T1000 (cell line): ENCODE data around the gene ERI3.

Experiments used
- DNase-seq: peaks from one replicate; lab custom pipeline; 2025; ENCODE audit warnings: mixed read lengths; lab: John Stamatoyannopoulos, UW

Gene ERI3

GRCh38 chr1:44348061-44348485, 7.0 kb downstream of the ERI3 start:
- DNase-seq = no peak

- DNase-seq = no peak
Measured at GRCh38 chr1:44347280-44347679, 7.8 kb downstream of the ERI3 start.

GRCh38 chr1:44346878-44347277, 8.2 kb downstream of the ERI3 start:
- DNase-seq = no peak

DNA sequence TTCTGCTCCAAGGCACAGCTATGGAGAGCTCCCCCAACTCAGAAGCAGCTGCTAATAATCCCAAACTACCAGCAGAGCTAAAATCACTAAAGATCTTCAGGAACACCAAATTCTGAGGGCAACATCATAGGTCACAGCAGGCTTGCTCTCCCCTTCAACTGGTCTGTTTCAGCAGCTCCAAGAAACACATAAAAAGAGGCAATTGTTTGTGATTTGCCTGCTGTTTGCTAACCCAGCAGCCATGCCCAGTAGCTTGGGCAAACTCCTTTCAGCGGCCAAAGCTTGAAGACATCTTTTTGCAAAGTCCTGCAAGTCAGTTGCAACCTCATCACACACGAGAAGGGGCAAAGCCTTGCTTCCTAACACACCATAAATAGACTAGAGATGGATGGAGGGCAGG, 8.9 kb downstream of the ERI3 start:
- DNase-seq = no peak

- no peak for DNase-seq
Measured at GRCh38 chr1:44345187-44345775, 9.8 kb downstream of the ERI3 start.

GRCh38 chr1:44339731-44340130, 15.3 kb downstream of the ERI3 start:
- no peak for DNase-seq

DNA sequence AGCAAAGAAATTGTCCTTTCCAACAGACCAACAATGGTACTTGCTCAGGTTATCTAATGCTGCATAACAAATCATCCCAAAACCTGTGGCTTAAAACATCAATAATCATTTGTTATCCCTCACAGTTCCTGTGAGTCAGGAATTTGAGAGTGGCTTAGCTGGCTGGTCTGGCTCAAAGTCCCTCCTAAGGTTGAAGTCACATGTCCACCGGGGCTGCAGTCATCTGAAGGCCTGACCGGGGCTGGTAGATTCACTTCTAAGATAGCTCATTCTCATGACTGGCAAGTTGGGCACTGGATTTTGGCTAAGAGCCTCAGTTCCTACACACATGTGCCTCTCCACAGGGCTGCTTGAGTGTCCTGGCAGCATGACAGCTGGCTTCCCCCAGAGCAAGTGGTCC, 16.9 kb downstream of the ERI3 start:
- no peak for DNase-seq

GRCh38 chr1:44336668-44337067, 18.4 kb downstream of the ERI3 start:
- DNase-seq = no peak

DNA sequence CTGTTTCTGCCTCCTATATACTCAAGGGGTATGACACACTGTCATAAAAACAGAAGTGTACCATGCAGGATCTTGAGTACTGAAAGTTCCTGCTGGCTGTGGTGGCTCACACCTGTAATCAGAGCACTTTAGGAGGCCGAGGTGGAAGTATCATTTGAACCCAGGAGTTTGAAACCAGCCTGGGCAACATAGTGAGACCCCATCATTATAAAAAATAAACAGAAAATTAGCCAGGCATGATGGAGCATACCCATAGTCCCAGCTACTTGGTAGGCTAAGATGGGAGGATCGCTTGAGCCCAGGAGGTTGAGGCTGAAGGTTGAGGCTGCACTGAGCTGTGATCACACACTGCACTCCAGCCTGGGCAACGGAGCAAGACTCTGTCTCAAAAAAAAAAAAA, 20.1 kb downstream of the ERI3 start:
- no peak for DNase-seq

DNA sequence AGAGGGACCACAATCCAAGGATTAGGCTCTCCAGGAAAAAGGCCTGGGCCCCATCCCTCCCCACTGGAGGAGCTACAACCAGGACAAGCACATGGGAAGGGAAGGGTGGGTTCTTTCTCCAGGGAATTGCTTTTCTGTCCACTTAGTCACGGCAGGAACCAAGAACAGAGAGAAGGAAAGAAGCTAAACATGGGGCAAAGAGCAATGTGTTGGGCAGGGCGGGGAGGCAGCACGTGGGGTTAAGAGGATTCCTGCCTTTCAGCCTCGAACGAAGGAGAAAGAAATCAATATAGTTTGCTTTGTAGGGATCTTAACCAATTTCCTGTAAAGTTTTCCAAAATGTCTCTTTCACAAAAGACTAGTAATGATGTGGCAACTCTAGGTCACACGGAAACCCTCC, 21.7 kb downstream of the ERI3 start:
- no peak for DNase-seq

DNA sequence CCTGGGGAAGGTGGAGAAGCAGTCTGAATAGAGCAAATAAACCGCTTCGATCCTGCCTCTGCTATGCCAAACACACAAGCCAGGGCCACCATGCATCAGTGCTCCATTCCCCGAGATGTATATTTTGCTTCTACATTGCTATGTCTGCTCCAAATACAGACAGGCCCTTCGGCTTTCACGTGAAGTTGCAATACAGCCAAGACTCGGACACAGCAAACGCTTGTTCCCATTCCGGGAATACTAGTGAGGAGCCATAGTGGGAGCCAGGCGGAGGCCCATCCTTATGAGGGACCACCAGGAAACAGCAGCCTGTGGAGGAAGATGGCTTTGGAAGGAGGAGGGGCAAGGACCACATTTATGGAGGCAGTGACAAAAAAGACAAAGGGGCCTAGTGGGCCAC, 22.6 kb downstream of the ERI3 start:
- DNase-seq = no peak

DNA sequence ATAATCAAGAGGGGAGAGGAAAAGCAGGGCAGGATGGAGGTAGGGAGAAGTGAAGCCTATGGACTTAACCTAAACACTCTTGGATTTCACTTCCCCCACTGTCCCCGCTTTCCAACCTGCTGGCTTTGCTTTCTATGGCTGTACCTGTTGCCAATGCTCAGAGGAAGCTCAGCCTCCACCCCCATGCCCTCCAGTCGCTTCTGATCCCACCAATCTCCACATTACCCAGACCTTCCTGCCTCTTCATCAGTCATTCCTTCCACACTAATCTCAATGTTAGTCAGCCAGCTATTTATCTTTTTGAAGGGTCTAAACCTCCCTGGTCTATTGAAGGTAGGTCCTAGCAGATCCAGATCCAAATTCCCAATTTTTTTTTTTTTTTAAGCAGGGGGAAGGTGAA, 24.1 kb downstream of the ERI3 start:
- DNase-seq = no peak

GRCh38 chr1:44328671-44329416, 26.2 kb downstream of the ERI3 start:
- no peak for DNase-seq

DNA sequence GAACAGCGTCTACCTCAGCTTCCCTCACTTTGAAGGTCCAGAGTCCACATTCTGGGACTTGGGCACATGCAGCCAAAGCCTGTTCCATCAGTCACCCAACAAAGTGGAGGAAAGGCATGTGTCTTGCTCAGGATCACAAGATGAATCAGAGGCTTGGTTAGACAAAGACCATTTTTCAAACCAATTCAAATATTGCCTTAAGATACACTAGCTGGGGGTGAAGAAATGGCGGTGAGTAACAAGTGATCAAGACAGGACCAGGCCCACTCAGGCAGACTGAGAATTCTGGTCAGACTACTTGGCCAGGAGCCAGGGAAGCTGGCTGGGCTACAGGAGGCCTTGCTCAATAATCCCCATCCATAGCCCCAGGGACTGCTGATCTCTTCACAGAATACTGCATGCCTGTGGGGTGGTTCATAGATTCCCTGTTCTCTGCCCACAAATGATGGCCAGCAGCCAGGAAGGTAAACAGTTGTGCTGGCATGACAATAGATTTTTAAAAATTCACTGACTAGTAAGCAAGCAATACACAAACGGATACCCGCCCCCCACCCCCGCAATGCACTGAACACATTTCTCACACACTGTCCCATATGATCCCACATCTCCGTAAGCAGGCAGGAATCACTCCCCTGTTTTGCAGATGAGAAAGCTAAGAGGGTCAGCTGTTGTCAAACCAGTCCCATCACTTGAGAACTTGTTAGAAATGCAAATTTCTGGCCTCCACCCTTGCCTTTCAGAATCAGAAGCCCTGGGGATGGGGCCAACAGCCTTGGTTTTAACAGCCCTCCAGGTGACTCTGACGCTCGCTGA, 27.2 kb downstream of the ERI3 start:
- DNase-seq = peak; percentile 99

GRCh38 chr1:44326821-44327465, 28.1 kb downstream of the ERI3 start:
- DNase-seq = no peak

- DNase-seq = no peak
Measured at GRCh38 chr1:44326024-44326701, 28.9 kb downstream of the ERI3 start.

DNA sequence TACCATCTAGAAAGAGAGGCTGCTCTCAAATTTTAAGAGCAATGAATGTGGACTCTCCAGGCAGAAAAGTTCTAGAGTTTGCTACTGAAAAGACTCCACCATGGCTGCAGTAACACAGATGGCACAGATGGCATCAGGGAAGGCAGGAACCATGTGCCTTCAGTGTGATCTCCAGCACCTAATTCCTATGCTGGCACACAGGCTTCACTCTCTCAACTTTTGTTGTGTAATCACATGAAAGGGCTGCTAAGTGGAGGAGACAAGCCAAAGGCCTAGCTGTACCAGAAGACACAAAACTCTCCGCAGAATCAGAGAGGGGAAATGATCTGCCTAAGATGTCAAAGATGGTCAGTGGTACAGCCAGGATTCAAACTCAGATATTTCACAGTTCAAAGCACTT, 31.1 kb downstream of the ERI3 start:
- DNase-seq = no peak

DNA sequence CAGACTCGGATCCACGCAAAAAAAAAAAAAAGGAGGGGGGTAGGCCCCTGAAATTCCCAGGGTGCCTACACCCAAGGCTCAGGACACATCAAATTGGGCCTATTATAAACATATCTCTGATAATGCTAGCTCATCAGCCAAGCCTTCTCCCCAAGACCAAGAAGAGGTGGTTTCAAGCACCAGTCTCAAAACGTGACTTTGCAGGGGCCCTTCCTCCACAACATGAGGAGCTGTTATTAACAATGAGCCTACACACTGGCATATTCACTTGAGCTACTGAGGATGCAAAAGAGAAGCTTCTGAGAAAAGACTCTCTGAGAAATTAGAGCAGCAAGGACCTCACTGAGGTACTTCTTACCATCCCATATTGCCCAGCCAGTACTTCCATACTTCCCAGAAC, 32.7 kb downstream of the ERI3 start:
- no peak for DNase-seq

GRCh38 chr1:44321466-44321865, 33.6 kb downstream of the ERI3 start:
- no peak for DNase-seq

DNA sequence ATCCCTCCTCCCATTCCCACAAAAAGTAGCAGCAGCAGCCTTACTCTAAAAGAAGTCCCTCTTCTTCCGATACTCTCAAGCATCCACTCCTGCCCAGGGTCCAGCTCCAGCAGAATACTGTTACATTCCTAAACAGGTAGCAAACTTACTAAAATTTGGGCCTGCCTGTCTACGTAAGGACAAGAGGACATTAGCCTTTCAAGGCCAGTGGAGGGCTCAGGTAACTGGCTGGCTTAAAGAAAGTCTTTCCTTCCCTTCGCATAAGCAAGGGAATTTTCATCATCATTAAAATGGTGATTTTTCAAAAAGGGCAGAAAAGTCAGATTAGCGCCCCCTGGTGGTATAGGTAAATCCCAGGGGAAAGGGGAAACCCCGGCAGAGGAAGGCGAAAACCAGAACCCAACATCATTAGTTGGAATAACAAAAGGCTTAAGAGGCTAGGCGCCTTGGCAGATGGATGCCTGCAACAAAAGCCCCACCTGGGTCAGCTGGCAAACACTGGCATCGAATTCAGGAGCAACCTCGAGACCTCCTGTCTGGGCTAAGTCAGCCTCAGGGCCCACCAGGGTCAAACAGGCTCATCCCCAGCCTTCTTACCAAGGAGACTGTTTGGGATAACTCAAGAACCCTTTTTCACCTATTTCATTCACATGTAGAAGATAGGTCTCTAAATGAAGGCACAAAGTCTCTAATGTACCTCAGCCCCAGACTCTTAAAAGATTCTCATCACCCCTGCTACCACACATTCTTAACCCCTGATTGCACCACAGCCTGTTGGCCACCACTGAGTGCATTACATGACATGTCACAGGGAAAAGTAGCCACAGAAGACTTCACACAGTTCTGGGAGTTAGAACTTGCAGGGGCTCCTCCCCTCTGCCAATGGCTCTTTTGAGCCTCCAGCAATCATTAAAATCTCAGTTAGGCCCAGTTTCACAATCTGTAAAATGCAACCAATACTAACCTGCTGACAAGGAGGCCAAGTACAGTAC, 36.7 kb downstream of the ERI3 start:
- no peak for DNase-seq
